Inflammatory macrophage treated with lipopolysaccharide for 4 hours (primary cell): ENCODE measurements around the gene JARID2.

Experiments used
- DNase-seq: peaks from one replicate; pipeline ENCODE4 v3.0.0-alpha.2; 2020

Gene JARID2

GRCh38 chr6:15513131-15513771, 267.4 kb downstream of the JARID2 start:
- DNase-seq, result no peak

GRCh38 chr6:15513801-15514711, 268.2 kb downstream of the JARID2 start:
- DNase-seq, result no peak

GRCh38 chr6:15515226-15515625, 269.4 kb downstream of the JARID2 start:
- DNase-seq, result no peak

- DNase-seq, result no peak
Measured at GRCh38 chr6:15515660-15516375, 269.9 kb downstream of the JARID2 start.

GRCh38 chr6:15516378-15516777, 270.5 kb downstream of the JARID2 start:
- DNase-seq, result no peak

- no peak for DNase-seq
Measured at GRCh38 chr6:15516923-15517560, 271.2 kb downstream of the JARID2 start.

- no peak for DNase-seq
Measured at GRCh38 chr6:15517600-15517999, 271.7 kb downstream of the JARID2 start.

GRCh38 chr6:15518057-15518456, 272.2 kb downstream of the JARID2 start:
- DNase-seq, result no peak

- no peak for DNase-seq
Measured at GRCh38 chr6:15518878-15519277, 273.0 kb downstream of the JARID2 start.

GRCh38 chr6:15519681-15520080, 273.8 kb downstream of the JARID2 start:
- no peak for DNase-seq

- DNase-seq, result no peak
Measured at GRCh38 chr6:15520626-15521203, 274.8 kb downstream of the JARID2 start.

GRCh38 chr6:15521582-15521981, 275.7 kb downstream of the JARID2 start:
- peak; percentile 51 for DNase-seq

- no peak for DNase-seq
Measured at GRCh38 chr6:15522026-15522425, 276.2 kb downstream of the JARID2 start.

- DNase-seq, result peak; percentile 68
Measured at GRCh38 chr6:15522427-15522826, 276.6 kb downstream of the JARID2 start.

- DNase-seq, result no peak
Measured at GRCh38 chr6:15522856-15523529, 277.1 kb downstream of the JARID2 start.

- DNase-seq, result no peak
Measured at GRCh38 chr6:15523679-15524630, 278.1 kb downstream of the JARID2 start.

- DNase-seq, result no peak
Measured at GRCh38 chr6:15524861-15525401, 279.1 kb downstream of the JARID2 start.

- no peak for DNase-seq
Measured at GRCh38 chr6:15526212-15526701, 280.4 kb downstream of the JARID2 start.

GRCh38 chr6:15527838-15528617, 282.2 kb downstream of the JARID2 start:
- DNase-seq, result no peak

GRCh38 chr6:15528870-15529269, 283.0 kb downstream of the JARID2 start:
- DNase-seq, result no peak
